Calu3 (cell line): Measurements from ENCODE around the gene BAZ1A. TPM values are rescaled to one million over a fixed set of nuclear protein-coding genes. Genes with fewer than 3 reads are reported as not detected.

ENCODE experiments used
- BruUV-seq: library from RNA; stranded (reverse); fragments of 400-500 nt; replicated peaks from 2 replicates; lab custom pipeline; 2021; lab: Mats Ljungman, UMichigan
- CTCF ChIA-PET: fragments of 300-600 bp; sonication (Branson Sonifier 250); formaldehyde crosslinking; loops from one replicate; lab custom pipeline; 2022; ENCODE audit warnings: antibody characterized with exemption; lab: Charles Lee
- DNase-seq: peaks from one replicate; pipeline ENCODE4 v3.0.0; 2022
- H3K27ac Mint-ChIP-seq: one replicate; pipeline ENCODE4 v1.8.0; 2022; ENCODE audit warnings: mixed read lengths; ENCODE audit not compliant: unreplicated experiment
- H3K27me3 Mint-ChIP-seq: one replicate; pipeline ENCODE4 v1.8.0; 2022; ENCODE audit warnings: mixed read lengths; ENCODE audit not compliant: unreplicated experiment
- H3K36me3 Mint-ChIP-seq: one replicate; pipeline ENCODE4 v1.8.0; 2022; ENCODE audit warnings: mild to moderate bottlenecking, moderate library complexity, mixed read lengths; ENCODE audit not compliant: insufficient read depth, unreplicated experiment
- H3K4me1 Mint-ChIP-seq: one replicate; pipeline ENCODE4 v1.8.0; 2022; ENCODE audit warnings: mild to moderate bottlenecking, low read depth, mixed read lengths; ENCODE audit not compliant: unreplicated experiment
- H3K4me3 Mint-ChIP-seq: one replicate; pipeline ENCODE4 v1.8.0; 2022; ENCODE audit warnings: mild to moderate bottlenecking, low read depth, moderate library complexity, mixed read lengths; ENCODE audit not compliant: unreplicated experiment
- H3K9me3 Mint-ChIP-seq: one replicate; pipeline ENCODE4 v1.8.0; 2022; ENCODE audit warnings: low read depth, mixed read lengths; ENCODE audit not compliant: unreplicated experiment
- intact Hi-C: fragments of 100-400 bp; cut with micrococcal nuclease; formaldehyde crosslinking; loops from one replicate; pipeline ENCODE4 v1.10.0; 2022; ENCODE audit not compliant: unreplicated experiment
- total RNA-seq: library from RNA; stranded (reverse); gene quantifications from 2 replicates; pipeline ENCODE4 v1.2.3, GENCODE V29; 2022
- TF ChIP-seq, protein P1 (sequence below): fragments of 200-600 bp; IDR thresholded peaks from one replicate; pipeline ENCODE4 v1.8.0; 2022; ENCODE audit warnings: antibody characterized with exemption; ENCODE audit not compliant: unreplicated experiment

BAZ1A gene
- total RNA-seq, 1 experiment from 2014 or later: 35.7 TPM

DNA sequence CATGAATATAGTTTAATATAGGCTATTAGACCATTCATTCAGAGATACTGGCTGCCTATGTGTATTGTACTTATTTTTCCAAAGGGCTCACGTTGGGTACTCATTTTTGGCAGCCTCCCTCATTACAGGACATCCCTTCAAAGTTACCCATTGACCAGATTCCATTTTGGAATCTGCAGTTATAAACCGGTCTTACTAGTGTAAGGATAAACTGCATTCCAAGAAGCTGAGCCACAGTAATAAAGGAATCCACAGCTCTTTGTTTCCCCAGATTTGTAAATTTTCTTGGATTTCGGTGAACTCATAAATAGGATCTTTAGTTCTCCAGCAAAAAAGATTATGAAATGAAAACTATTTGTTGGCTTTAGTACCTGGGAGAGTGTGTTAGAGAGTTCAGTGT, 141.9 kb downstream of the BAZ1A start:
- TF ChIP-seq, protein P1, sequence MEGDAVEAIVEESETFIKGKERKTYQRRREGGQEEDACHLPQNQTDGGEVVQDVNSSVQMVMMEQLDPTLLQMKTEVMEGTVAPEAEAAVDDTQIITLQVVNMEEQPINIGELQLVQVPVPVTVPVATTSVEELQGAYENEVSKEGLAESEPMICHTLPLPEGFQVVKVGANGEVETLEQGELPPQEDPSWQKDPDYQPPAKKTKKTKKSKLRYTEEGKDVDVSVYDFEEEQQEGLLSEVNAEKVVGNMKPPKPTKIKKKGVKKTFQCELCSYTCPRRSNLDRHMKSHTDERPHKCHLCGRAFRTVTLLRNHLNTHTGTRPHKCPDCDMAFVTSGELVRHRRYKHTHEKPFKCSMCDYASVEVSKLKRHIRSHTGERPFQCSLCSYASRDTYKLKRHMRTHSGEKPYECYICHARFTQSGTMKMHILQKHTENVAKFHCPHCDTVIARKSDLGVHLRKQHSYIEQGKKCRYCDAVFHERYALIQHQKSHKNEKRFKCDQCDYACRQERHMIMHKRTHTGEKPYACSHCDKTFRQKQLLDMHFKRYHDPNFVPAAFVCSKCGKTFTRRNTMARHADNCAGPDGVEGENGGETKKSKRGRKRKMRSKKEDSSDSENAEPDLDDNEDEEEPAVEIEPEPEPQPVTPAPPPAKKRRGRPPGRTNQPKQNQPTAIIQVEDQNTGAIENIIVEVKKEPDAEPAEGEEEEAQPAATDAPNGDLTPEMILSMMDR: no peak
- H3K9me3 Mint-ChIP-seq: peaks cover 5% of the 10 kb centered on the region
- BruUV-seq: no TSS peak
- H3K27ac Mint-ChIP-seq: peak overlapping the region; percentile 73
- H3K36me3 Mint-ChIP-seq: peaks cover 6% of the 10 kb centered on the region
- intact Hi-C loops: no loop called here
- peak; percentile 6 for DNase-seq
- CTCF ChIA-PET: interaction anchor here (0.5 to 2.0 kb wide), 8 partner anchors 11 to 1076 kb away, joined by 3 to 17 read pairs (median 3); partner anchors contain the start of gene RALGAPA1
- H3K4me1 Mint-ChIP-seq: peaks cover 32% of the 10 kb centered on the region
- H3K4me3 Mint-ChIP-seq: peak overlapping the region; percentile 13
- H3K27me3 Mint-ChIP-seq: no peaks in the 10 kb centered on the region

DNA sequence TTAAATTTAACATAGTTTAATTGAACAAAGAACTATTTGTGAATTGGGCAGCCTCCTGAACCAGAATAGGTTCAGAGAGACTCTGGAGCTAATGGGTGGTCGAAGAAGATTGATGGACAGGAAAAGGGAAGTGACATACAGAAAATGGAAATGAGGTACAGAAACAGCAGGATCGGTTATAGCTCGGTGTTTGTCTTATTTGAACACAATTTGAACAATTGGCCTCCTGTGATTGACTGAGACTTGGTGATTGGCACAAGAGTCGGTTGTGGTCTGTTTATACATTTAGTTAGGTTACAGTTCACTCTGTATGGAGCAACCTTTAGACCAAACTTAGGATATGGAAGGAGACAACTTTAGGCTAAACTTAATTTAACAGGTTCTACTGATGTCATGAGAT, 142.4 kb downstream of the BAZ1A start:
- CTCF ChIA-PET: interaction anchor here (0.6 to 2.0 kb wide), 7 partner anchors 10 to 1076 kb away, joined by 3 to 17 read pairs (median 3); partner anchors contain the start of gene RALGAPA1
- Mint-ChIP-seq H3K27ac (no peak overlapping the region), H3K4me1 (peaks cover 32% of the 10 kb centered on the region), H3K27me3 (no peaks in the 10 kb centered on the region), H3K36me3 (peaks cover 6% of the 10 kb centered on the region), H3K4me3 (no peak overlapping the region), H3K9me3 (peaks cover 5% of the 10 kb centered on the region)
- no TSS peak for BruUV-seq
- TF ChIP-seq, protein P1: no peak
- no peak for DNase-seq
- intact Hi-C loops: no loop called here

DNA sequence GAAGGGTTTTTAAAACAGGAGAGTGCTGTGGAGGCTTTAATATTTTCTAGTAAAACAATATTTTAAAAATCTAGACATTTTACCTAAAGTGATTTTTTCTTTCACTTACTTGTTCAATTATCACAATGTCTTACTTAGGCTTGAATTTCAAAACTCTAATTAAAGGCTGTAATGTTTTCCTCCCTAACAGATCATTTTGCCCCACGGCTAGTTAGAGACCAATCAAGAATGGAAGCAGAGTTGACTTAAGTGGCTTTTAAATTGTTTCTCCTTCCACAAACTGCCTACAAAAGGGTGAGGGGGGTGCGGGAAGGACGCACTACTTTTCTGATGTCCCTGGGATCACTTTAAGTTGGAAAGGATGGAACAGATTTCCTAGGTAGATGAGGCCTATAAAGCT, 151.3 kb downstream of the BAZ1A start:
- Mint-ChIP-seq H3K4me1 (no peaks in the 10 kb centered on the region), H3K36me3 (no peaks in the 10 kb centered on the region), H3K27me3 (no peaks in the 10 kb centered on the region), H3K4me3 (no peak overlapping the region), H3K27ac (no peak overlapping the region), H3K9me3 (no peaks in the 10 kb centered on the region)
- DNase-seq: no peak
- TF ChIP-seq, protein P1: no peak
- CTCF ChIA-PET: interaction anchor here (1.8 kb wide), 1 partner anchor 53 kb away, joined by 7 read pairs; no protein-coding TSS in a partner anchor
- intact Hi-C loops: loop anchor here (1.0 kb wide), 1 partner anchor 52 kb away; no protein-coding TSS in a partner anchor
- no TSS peak for BruUV-seq

DNA sequence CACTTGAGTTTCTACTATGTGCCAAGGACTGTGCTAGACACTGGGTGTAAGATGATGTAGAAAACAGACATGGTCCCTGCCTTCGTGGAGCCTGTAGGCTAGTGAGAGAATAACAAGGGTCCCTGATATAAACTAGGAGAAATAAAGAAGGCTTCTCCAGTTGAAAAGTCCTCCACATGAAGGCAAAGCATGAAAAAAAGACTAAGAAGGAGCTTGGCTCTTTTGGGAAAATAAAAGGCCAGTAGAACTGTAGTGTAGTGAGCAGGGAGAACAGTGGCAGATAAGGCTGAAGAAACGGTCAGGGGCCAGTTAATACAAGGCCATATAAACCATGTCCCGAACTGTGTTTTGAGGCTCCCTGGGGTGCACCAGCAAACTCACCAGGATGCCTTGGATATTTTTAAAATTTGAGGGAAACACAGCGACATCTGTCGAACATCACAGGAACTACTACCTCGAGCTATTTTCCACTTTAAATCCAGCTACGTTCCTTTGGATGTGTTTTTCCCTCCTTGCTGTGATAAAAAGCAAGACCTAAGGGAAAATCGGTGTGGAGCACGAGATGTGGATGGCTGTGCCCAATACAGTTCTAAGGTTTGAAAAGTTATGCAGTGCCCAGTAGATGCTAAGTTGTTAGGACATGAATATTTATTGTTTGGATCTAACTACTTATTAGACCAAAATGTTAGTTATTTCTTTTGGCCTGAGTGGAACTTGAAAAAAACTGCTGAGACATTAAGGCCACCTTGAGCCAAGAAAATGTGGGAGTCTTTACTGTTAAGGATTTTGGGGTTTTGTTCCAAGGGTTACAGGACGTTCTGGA, 152.2 kb downstream of the BAZ1A start:
- H3K27ac Mint-ChIP-seq: no peak overlapping the region

More for the DNA sequence above, 152.2 kb downstream of the BAZ1A start:
- no peaks in the 10 kb centered on the region for H3K9me3 Mint-ChIP-seq
- intact Hi-C loops: loop anchor here (1.0 kb wide), 1 partner anchor 51 kb away; no protein-coding TSS in a partner anchor
- BruUV-seq: no TSS peak
- no peaks in the 10 kb centered on the region for H3K27me3 Mint-ChIP-seq
- TF ChIP-seq, protein P1: peak; percentile 60
- H3K4me1 Mint-ChIP-seq: no peaks in the 10 kb centered on the region
- DNase-seq: peak; percentile 37
- H3K36me3 Mint-ChIP-seq: no peaks in the 10 kb centered on the region
- no peak overlapping the region for H3K4me3 Mint-ChIP-seq
- CTCF ChIA-PET: interaction anchor here (0.5 to 2.2 kb wide), 10 partner anchors 9 to 1247 kb away, joined by 3 to 17 read pairs (median 4); no protein-coding TSS in a partner anchor
